IMR-90 (cell line): ENCODE results near the gene ZBTB22. TPM values are rescaled to one million over a fixed set of nuclear protein-coding genes. Genes with fewer than 3 reads are reported as not detected.

ENCODE experiments used
- ATAC-seq: fragments of 200-7000 bp; cut with Tn5 transposase; 2 replicates; pipeline ENCODE4 v1.9.1; 2020; ENCODE audit warnings: low read depth, mild to moderate bottlenecking, moderate library complexity
- BruUV-seq: library from RNA; stranded (reverse); fragments of 400-500 nt; replicated peaks from 2 replicates; lab custom pipeline; 2021; lab: Mats Ljungman, UMichigan
- CTCF ChIA-PET: fragments of 300-600 bp; formaldehyde crosslinking; extraction: SDS; loops from one replicate; lab custom pipeline; 2021; ENCODE audit warnings: antibody characterized with exemption; lab: Yijun Ruan, JAX
- POLR2A ChIA-PET: fragments of 300-600 bp; sonication (Branson Sonifier 250); formaldehyde crosslinking; loops from one replicate; lab custom pipeline; 2022; ENCODE audit warnings: antibody characterized with exemption; ENCODE audit not compliant: unreplicated experiment; lab: Charles Lee
- DNase-seq: peaks from one replicate; pipeline ENCODE4 v3.0.0; 2013
- H2AFZ ChIP-seq: replicated peaks from 2 replicates; pipeline ENCODE3; 2013; ENCODE audit warnings: low read length, mild to moderate bottlenecking; ENCODE audit not compliant: poor library complexity
- H2AK5ac ChIP-seq: 2 replicates; pipeline ENCODE4 v1.6.1; 2013; ENCODE audit warnings: low read depth, low read length, inconsistent platforms
- H2AK9ac ChIP-seq: replicated peaks from 2 replicates; pipeline ENCODE3; 2013; ENCODE audit warnings: mild to moderate bottlenecking, low read depth, low read length, moderate library complexity; ENCODE audit not compliant: poor library complexity
- H2BK120ac ChIP-seq: 2 replicates; pipeline ENCODE4 v1.6.1; 2013; ENCODE audit warnings: low read depth, low read length, inconsistent platforms
- H2BK15ac ChIP-seq: 3 replicates; pipeline ENCODE4 v1.6.1; 2013; ENCODE audit warnings: low read depth, low read length, inconsistent platforms
- H2BK20ac ChIP-seq: 2 replicates; pipeline ENCODE4 v1.6.1; 2013; ENCODE audit warnings: low read depth, mild to moderate bottlenecking, inconsistent platforms, low read length, moderate library complexity
- H2BK5ac ChIP-seq: 2 replicates; pipeline ENCODE4 v1.6.1; 2013; ENCODE audit warnings: mild to moderate bottlenecking, low read depth, low read length, inconsistent platforms; ENCODE audit not compliant: poor library complexity, severe bottlenecking
- H3K14ac ChIP-seq: replicated peaks from 2 replicates; pipeline ENCODE4 v1.6.1; 2013; ENCODE audit warnings: low read depth, low read length, inconsistent platforms
- H3K18ac ChIP-seq: 2 replicates; pipeline ENCODE4 v1.6.1; 2013; ENCODE audit warnings: low read depth, low read length, control low read depth
- H3K23ac ChIP-seq: 2 replicates; pipeline ENCODE4 v1.6.1; 2013; ENCODE audit warnings: low read depth, low read length, inconsistent platforms
- H3K27ac ChIP-seq: 2 replicates; pipeline ENCODE4 v1.5.1; 2013; ENCODE audit warnings: mild to moderate bottlenecking, control low read depth, low read length; ENCODE audit not compliant: insufficient read depth
- H3K27me3 ChIP-seq: 2 replicates; pipeline ENCODE4 v1.6.1; 2013; ENCODE audit warnings: low read length; ENCODE audit not compliant: control insufficient read depth, insufficient read depth
- H3K36me3 ChIP-seq: 2 replicates; pipeline ENCODE4 v1.6.1; 2013; ENCODE audit warnings: low read length, mixed read lengths; ENCODE audit not compliant: control insufficient read depth, insufficient read depth
- H3K4ac ChIP-seq: 2 replicates; pipeline ENCODE4 v1.6.1; 2013; ENCODE audit warnings: low read depth, low read length, inconsistent platforms
- H3K4me1 ChIP-seq: 2 replicates; pipeline ENCODE4 v1.6.1; 2013; ENCODE audit warnings: low read length, mixed read lengths; ENCODE audit not compliant: control insufficient read depth, insufficient read depth
- H3K4me2 ChIP-seq: 2 replicates; pipeline ENCODE4 v1.6.1; 2013; ENCODE audit warnings: low read depth, mild to moderate bottlenecking, control low read depth, low read length, moderate library complexity
- H3K4me3 ChIP-seq: 2 replicates; pipeline ENCODE4 v1.5.1; 2013; ENCODE audit warnings: low read depth, mild to moderate bottlenecking, control low read depth, low read length, moderate library complexity; ENCODE audit not compliant: insufficient read depth
- H3K56ac ChIP-seq: 2 replicates; pipeline ENCODE4 v1.6.1; 2013; ENCODE audit warnings: low read length, inconsistent platforms; ENCODE audit not compliant: insufficient read depth; ENCODE audit errors: extremely low read depth
- H3K79me1 ChIP-seq, 2 experiments: 2 replicates each; pipeline ENCODE4 v1.6.1; 2013; ENCODE audit warnings: low read length in 2 of 2, inconsistent platforms in 1 of 2, low read depth in 1 of 2
- H3K9ac ChIP-seq: 2 replicates; pipeline ENCODE4 v1.6.1; 2013; ENCODE audit warnings: low read depth, low read length, control low read depth
- H3K9me1 ChIP-seq: 2 replicates; pipeline ENCODE4 v1.6.1; 2013; ENCODE audit warnings: low read length, inconsistent platforms; ENCODE audit not compliant: insufficient read depth
- H3K9me3 ChIP-seq: 2 replicates; pipeline ENCODE4 v1.6.1; 2013; ENCODE audit warnings: low read length; ENCODE audit not compliant: control insufficient read depth, insufficient read depth
- H4K20me1 ChIP-seq: 2 replicates; pipeline ENCODE4 v1.6.1; 2013; ENCODE audit warnings: low read length, inconsistent platforms; ENCODE audit not compliant: insufficient read depth
- H4K5ac ChIP-seq: 2 replicates; pipeline ENCODE4 v1.6.1; 2013; ENCODE audit warnings: mild to moderate bottlenecking, low read depth, low read length, control low read depth
- H4K8ac ChIP-seq, 2 experiments: 2 replicates each; pipeline ENCODE4 v1.6.1; 2013; ENCODE audit warnings: low read depth in 2 of 2, low read length in 2 of 2, control low read depth in 1 of 2, inconsistent platforms in 1 of 2
- H4K91ac ChIP-seq: 2 replicates; pipeline ENCODE4 v1.6.1; 2013; ENCODE audit warnings: low read depth, low read length, inconsistent platforms; ENCODE audit not compliant: insufficient read depth
- BHLHE40 ChIP-seq: fragments of 150-350 bp; IDR thresholded peaks from 2 replicates; pipeline ENCODE4 v1.6.1; 2016; ENCODE audit warnings: mild to moderate bottlenecking, low read depth, low read length
- CEBPB ChIP-seq: IDR thresholded peaks from 2 replicates; pipeline ENCODE4 v1.6.1; 2012; ENCODE audit warnings: low read depth, low read length, improper control_type of control experiment
- CHD1 ChIP-seq: IDR thresholded peaks from 2 replicates; pipeline ENCODE4 v1.6.1; 2012; ENCODE audit warnings: low read depth, low read length, improper control_type of control experiment
- ELK1 ChIP-seq: fragments of 150-350 bp; IDR thresholded peaks from 2 replicates; pipeline ENCODE4 v1.6.1; 2016; ENCODE audit warnings: low read depth, mild to moderate bottlenecking, low read length, moderate library complexity, borderline replicate concordance
- FOS ChIP-seq: fragments of 150-350 bp; IDR thresholded peaks from 2 replicates; pipeline ENCODE4 v1.6.1; 2016; ENCODE audit warnings: low read depth, low read length
- MAFK ChIP-seq: IDR thresholded peaks from 2 replicates; pipeline ENCODE4 v1.6.1; 2012; ENCODE audit warnings: low read depth, low read length, improper control_type of control experiment
- MAZ ChIP-seq: IDR thresholded peaks from 2 replicates; pipeline ENCODE4 v1.6.1; 2012; ENCODE audit warnings: low read depth, mild to moderate bottlenecking, low read length, improper control_type of control experiment, moderate library complexity, borderline replicate concordance
- MXI1 ChIP-seq: IDR thresholded peaks from 2 replicates; pipeline ENCODE4 v1.6.1; 2012; ENCODE audit warnings: low read depth, mild to moderate bottlenecking, low read length, moderate library complexity, borderline replicate concordance
- NFE2L2 ChIP-seq: fragments of 150-350 bp; IDR thresholded peaks from 2 replicates; pipeline ENCODE4 v1.6.1; 2016; ENCODE audit warnings: low read depth, mild to moderate bottlenecking, low read length
- POLR2A ChIP-seq: IDR thresholded peaks from 2 replicates; pipeline ENCODE4 v1.6.1; 2012; ENCODE audit warnings: mild to moderate bottlenecking, low read depth, low read length
- RAD21 ChIP-seq: IDR thresholded peaks from 2 replicates; pipeline ENCODE4 v1.6.1; 2012; ENCODE audit warnings: low read length, improper control_type of control experiment
- RCOR1 ChIP-seq: IDR thresholded peaks from 2 replicates; pipeline ENCODE4 v1.6.1; 2012; ENCODE audit warnings: mild to moderate bottlenecking, low read length, improper control_type of control experiment; ENCODE audit not compliant: insufficient replicate concordance
- RFX5 ChIP-seq: IDR thresholded peaks from 2 replicates; pipeline ENCODE4 v1.8.0; 2012; ENCODE audit warnings: low read depth, mild to moderate bottlenecking, low read length, moderate library complexity
- SMC3 ChIP-seq: fragments of 150-350 bp; IDR thresholded peaks from 2 replicates; pipeline ENCODE4 v1.6.1; 2016; ENCODE audit warnings: low read depth, mild to moderate bottlenecking, antibody characterized with exemption, low read length, moderate library complexity
- USF2 ChIP-seq: fragments of 150-350 bp; IDR thresholded peaks from 2 replicates; pipeline ENCODE4 v1.6.1; 2017; ENCODE audit warnings: mild to moderate bottlenecking, antibody characterized with exemption, low read length, low read depth
- whole genome bisulfite sequencing, 2 experiments: methylation state at CpG; one replicate each; pipeline versions ENCODE4 v1.1.5 to v1.1.7; 2013; ENCODE audit warnings: missing lambda C conversion rate in 2 of 2; ENCODE audit not compliant: insufficient read length in 1 of 2; ENCODE audit errors: extremely low coverage in 2 of 2; 5-methylcytosine and 5-hydroxymethylcytosine counted together
- dilution Hi-C: fragments of 300-500 bp; cut with HindIII; formaldehyde crosslinking; loops from one replicate; pipeline ENCODE4 v1.14.3; 2018; ENCODE audit warnings: low sequenced_read_pairs; ENCODE audit not compliant: unreplicated experiment
- in situ Hi-C: fragments of 300-500 bp; cut with MboI; formaldehyde crosslinking; loops from 3 replicates; pipeline ENCODE4 v1.14.3; 2019; ENCODE audit warnings: low sequenced_read_pairs, inconsistent platforms, mixed read lengths
- intact Hi-C: fragments of 100-400 bp; cut with micrococcal nuclease; formaldehyde crosslinking; loops from 2 replicates; pipeline ENCODE4 v1.10.0; 2022
- polyA plus RNA-seq, 3 experiments: library from polyadenylated mRNA; depleted of rRNA; stranded (reverse); fragments of >200 nt; gene quantifications; 2 replicates each; pipeline ENCODE4 v1.2.3, GENCODE V29; 2012; ENCODE audit warnings: low replicate concordance in 1 of 3
- total RNA-seq: library from RNA; depleted of rRNA; stranded (reverse); fragments of >200 nt; gene quantifications from 2 replicates; pipeline ENCODE4 v1.2.3, GENCODE V29; 2012
- TF ChIP-seq, protein P1 (sequence below): conservative IDR thresholded peaks from 2 replicates; pipeline ENCODE4 v1.5.1; 2012; ENCODE audit warnings: mild to moderate bottlenecking, low read depth, low read length, improper control_type of control experiment

The ZBTB22 gene
- total and polyA plus RNA-seq, 2 of the 4 experiments (the other 2 are of a cell fraction) = 6.8 to 13.0 TPM

GRCh38 chr6:33280539-33280938 lies 37.0 kb downstream of the ZBTB22 start:
- in situ Hi-C loops (no loop called here), dilution Hi-C loops (no loop called here), intact Hi-C loops (no loop called here)
- Histone ChIP-seq H2AK5ac (no peak overlapping the region), H2BK15ac (no peak overlapping the region), H3K4me3 (no peak overlapping the region), H3K4me2 (no peak overlapping the region), H3K18ac (no peak overlapping the region), H3K9me1 (no peaks in the 10 kb centered on the region), H3K23ac (no peak overlapping the region), H3K36me3 (peaks cover 58% of the 10 kb centered on the region), H3K79me1 (peaks cover 13 to 32% of the 10 kb centered on the region in 2 experiments; a peak in 3 of 4 replicates), H3K14ac (no peak overlapping the region), H3K27ac (no peak overlapping the region), H3K9me3 (no peaks in the 10 kb centered on the region), H2AFZ (no peak overlapping the region), H2AK9ac (no peak overlapping the region), H2BK20ac (no peak overlapping the region), H2BK5ac (no peak overlapping the region), H3K4ac (no peak overlapping the region), H3K27me3 (no peaks in the 10 kb centered on the region), H4K20me1 (peaks cover 44% of the 10 kb centered on the region), H4K5ac (no peak overlapping the region), H3K56ac (no peak overlapping the region), H2BK120ac (no peak overlapping the region), H4K91ac (no peak overlapping the region), H4K8ac (no peak overlapping the region), H3K4me1 (peaks cover 6% of the 10 kb centered on the region), H3K9ac (no peak overlapping the region)
- no peak for DNase-seq
- no peak for ATAC-seq
- BruUV-seq = no TSS peak
- ChIA-PET CTCF (interaction anchor here (0.6 kb wide), 1 partner anchor 75 kb away, joined by 5 read pairs; no protein-coding TSS in a partner anchor), POLR2A (interaction anchor here (0.6 kb wide), 1 partner anchor 9 kb away, joined by 3 read pairs; the partner anchor contains the start of genes RPS18 and VPS52)
- TF ChIP-seq FOS (no peak), RAD21 (no peak), CHD1 (no peak), MAZ (no peak), SMC3 (no peak), RFX5 (no peak), CEBPB (no peak), USF2 (no peak), POLR2A (no peak), ELK1 (no peak), RCOR1 (no peak), NFE2L2 (no peak), MXI1 (no peak), MAFK (no peak), BHLHE40 (no peak)
- TF ChIP-seq, protein P1, sequence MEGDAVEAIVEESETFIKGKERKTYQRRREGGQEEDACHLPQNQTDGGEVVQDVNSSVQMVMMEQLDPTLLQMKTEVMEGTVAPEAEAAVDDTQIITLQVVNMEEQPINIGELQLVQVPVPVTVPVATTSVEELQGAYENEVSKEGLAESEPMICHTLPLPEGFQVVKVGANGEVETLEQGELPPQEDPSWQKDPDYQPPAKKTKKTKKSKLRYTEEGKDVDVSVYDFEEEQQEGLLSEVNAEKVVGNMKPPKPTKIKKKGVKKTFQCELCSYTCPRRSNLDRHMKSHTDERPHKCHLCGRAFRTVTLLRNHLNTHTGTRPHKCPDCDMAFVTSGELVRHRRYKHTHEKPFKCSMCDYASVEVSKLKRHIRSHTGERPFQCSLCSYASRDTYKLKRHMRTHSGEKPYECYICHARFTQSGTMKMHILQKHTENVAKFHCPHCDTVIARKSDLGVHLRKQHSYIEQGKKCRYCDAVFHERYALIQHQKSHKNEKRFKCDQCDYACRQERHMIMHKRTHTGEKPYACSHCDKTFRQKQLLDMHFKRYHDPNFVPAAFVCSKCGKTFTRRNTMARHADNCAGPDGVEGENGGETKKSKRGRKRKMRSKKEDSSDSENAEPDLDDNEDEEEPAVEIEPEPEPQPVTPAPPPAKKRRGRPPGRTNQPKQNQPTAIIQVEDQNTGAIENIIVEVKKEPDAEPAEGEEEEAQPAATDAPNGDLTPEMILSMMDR = no peak
- WGBS, 2 experiments = 96% methylated on average over 4 of the region's 6 CpGs; no CpG with 5 or more reads in 1 of the 2 experiments
